Measurements from ENCODE around the gene CRHR2.
"Not testable (repeated sequence)": the region's sequence is repeated elsewhere in the genome, so short reads cannot be mapped to it uniquely, and the experiment has no call there.

Gene CRHR2

DNA sequence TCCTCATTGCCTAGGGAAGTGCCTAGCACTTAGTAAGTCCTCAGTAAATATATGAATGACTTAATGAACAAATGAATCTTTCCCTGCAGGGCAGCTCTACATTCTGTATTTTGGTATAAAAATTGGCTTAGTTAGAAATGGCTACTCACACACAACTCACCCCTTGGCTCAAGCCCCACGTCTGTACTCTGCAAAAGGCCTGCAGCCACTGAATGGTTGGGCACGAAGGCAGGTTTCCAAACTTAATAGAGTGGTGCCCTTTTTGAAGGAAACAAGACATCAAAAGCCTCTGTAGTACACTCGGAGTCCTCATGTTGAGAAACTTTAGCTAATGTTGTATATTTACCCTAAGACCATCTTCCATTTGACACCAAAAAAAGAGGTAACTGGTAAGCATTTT is 36.6 kb downstream of the CRHR2 start:
- no peaks in the 10 kb centered on the region for H3K4me1 ChIP-seq (ENCODE audit: insufficient read depth, poor library complexity, severe bottlenecking)
- H3K36me3 ChIP-seq (ENCODE audit: low read depth), result peaks cover 3% of the 10 kb centered on the region; the same call in 1 of the 2 replicates
- no peak for ATAC-seq (ENCODE audit: low read depth)

DNA sequence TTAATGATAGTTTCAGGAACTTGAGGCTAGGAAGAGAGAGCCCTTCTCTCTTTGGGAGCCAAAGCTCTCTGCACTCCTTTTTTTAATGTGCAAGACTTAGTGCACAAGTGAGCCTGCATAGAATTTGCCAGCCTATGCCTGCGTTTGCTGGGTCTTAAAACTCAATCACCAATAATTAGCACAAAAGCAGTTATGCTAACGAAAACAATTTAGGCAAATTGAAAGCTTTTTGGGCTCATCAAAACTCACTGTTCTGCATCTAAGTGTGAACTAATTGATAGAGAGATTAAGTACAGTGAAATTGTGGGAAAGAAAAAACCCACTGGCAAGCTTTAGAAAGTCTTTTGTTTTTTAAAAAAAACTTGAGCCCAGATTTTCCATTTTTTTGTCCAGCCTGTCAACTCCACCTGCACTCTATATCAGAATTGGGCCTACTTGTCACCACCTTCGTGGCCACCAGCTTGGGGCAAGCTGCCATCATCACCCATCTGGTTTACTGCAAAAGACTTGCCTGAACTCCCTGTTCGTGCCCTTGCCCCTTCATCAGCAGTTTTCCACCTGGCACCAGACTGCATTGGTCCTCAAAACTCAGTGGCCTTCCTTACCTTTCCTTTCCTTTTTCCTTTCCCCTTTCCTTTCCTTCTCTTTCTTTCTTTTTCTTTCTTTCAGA is 37.8 kb downstream of the CRHR2 start:
- Histone ChIP-seq H3K4me1 (ENCODE audit: insufficient read depth, poor library complexity, severe bottlenecking) (no peaks in the 10 kb centered on the region), H3K27ac (ENCODE audit: poor library complexity, severe bottlenecking) (no peak overlapping the region), H3K36me3 (ENCODE audit: low read depth) (peaks cover 3% of the 10 kb centered on the region; the same call in 1 of the 2 replicates), H3K4me3 (ENCODE audit: severe bottlenecking) (no peak overlapping the region), H3K9me3 (ENCODE audit: severe bottlenecking) (no peaks in the 10 kb centered on the region), H3K27me3 (ENCODE audit: insufficient read depth, poor library complexity, severe bottlenecking) (no peaks in the 10 kb centered on the region)
- TF ChIP-seq, protein P1, sequence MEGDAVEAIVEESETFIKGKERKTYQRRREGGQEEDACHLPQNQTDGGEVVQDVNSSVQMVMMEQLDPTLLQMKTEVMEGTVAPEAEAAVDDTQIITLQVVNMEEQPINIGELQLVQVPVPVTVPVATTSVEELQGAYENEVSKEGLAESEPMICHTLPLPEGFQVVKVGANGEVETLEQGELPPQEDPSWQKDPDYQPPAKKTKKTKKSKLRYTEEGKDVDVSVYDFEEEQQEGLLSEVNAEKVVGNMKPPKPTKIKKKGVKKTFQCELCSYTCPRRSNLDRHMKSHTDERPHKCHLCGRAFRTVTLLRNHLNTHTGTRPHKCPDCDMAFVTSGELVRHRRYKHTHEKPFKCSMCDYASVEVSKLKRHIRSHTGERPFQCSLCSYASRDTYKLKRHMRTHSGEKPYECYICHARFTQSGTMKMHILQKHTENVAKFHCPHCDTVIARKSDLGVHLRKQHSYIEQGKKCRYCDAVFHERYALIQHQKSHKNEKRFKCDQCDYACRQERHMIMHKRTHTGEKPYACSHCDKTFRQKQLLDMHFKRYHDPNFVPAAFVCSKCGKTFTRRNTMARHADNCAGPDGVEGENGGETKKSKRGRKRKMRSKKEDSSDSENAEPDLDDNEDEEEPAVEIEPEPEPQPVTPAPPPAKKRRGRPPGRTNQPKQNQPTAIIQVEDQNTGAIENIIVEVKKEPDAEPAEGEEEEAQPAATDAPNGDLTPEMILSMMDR (IDR thresholded peaks at IDR 0.05; ENCODE audit: poor library complexity, severe bottlenecking), result no peak
- ATAC-seq (ENCODE audit: low read depth) (no peak), DNase-seq (ENCODE audit: low spot score) (no peak)

More for the DNA sequence above, 36.6 kb downstream of the CRHR2 start:
- H3K27ac ChIP-seq (ENCODE audit: poor library complexity, severe bottlenecking), result no peak overlapping the region
- no peak overlapping the region for H3K4me3 ChIP-seq (ENCODE audit: severe bottlenecking)
- no peak for DNase-seq (ENCODE audit: low spot score)
- TF ChIP-seq, protein P1 (IDR thresholded peaks at IDR 0.05; ENCODE audit: poor library complexity, severe bottlenecking), result no peak
- no peaks in the 10 kb centered on the region for H3K9me3 ChIP-seq (ENCODE audit: severe bottlenecking)
- H3K27me3 ChIP-seq (ENCODE audit: insufficient read depth, poor library complexity, severe bottlenecking), result no peaks in the 10 kb centered on the region

DNA sequence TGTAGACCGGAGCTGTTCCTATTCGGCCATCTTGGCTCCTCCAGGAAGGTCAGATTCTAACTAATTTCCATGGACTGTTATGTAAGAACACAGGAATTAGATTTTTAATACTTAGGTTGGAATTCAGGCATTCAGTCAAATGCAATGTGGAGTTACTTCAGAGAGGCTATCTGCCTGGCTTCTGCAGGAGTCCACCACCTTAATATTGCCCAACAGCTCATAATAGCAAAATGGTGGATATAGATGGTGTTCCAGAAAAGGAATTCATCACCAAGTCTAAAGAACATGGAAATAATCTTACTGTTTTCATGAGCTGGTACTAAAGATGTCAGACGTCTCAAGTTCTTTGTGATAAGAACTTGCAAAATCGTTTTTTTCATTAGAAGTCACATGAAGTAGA is 39.5 kb downstream of the CRHR2 start:
- Histone ChIP-seq H3K9me3 (ENCODE audit: severe bottlenecking) (no peaks in the 10 kb centered on the region), H3K36me3 (ENCODE audit: low read depth) (peaks cover 3% of the 10 kb centered on the region; the same call in 1 of the 2 replicates), H3K27me3 (ENCODE audit: insufficient read depth, poor library complexity, severe bottlenecking) (no peaks in the 10 kb centered on the region), H3K4me1 (ENCODE audit: insufficient read depth, poor library complexity, severe bottlenecking) (no peaks in the 10 kb centered on the region), H3K4me3 (ENCODE audit: severe bottlenecking) (no peak overlapping the region), H3K27ac (ENCODE audit: poor library complexity, severe bottlenecking) (no peak overlapping the region)
- TF ChIP-seq, protein P1 (IDR thresholded peaks at IDR 0.05; ENCODE audit: poor library complexity, severe bottlenecking), result no peak
- DNase-seq (ENCODE audit: low spot score), result no peak
- ATAC-seq (ENCODE audit: low read depth), result no peak

DNA sequence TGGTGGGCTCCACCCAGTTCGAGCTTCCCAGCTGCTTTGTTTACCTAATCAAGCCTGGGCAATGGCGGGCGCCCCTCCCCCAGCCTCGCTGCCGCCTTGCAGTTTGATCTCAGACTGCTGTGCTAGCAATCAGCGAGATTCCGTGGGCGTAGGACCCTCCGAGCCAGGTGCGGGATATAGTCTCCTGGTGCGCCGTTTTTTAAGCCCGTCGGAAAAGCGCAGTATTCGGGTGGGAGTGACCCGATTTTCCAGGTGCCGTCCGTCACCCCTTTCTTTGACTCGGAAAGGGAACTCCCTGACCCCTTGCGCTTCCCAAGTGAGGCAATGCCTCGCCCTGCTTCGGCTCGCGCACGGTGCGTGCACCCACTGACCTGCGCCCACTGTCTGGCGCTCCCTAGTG is 39.9 kb downstream of the CRHR2 start:
- H3K27me3 ChIP-seq (ENCODE audit: insufficient read depth, poor library complexity, severe bottlenecking); H3K36me3 ChIP-seq (ENCODE audit: low read depth); DNase-seq (ENCODE audit: low spot score); H3K4me1 ChIP-seq (ENCODE audit: insufficient read depth, poor library complexity, severe bottlenecking); ATAC-seq (ENCODE audit: low read depth); H3K4me3 ChIP-seq (ENCODE audit: severe bottlenecking); H3K27ac ChIP-seq (ENCODE audit: poor library complexity, severe bottlenecking); H3K9me3 ChIP-seq (ENCODE audit: severe bottlenecking): not testable (repeated sequence)

DNA sequence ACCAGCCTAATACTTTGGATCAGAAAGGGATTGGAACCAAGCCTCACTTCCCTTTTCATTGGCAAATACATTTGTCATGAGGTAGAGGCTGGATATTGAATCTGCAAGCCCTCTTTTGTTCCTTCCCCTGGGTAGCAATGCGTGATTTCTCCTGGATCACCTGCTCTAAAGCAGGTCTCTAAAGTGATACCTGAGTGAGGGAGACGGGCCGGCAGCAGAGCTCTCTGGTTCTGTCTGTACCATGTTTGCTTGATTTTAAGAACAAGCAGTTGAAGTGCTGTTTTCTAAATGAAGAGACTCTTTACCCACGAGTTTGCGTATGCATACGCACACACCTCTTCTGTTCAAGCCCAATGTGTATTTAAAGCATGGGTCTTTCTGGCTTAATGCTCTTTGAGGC is 46.5 kb downstream of the CRHR2 start:
- no peak; the same call in 2 of the 3 replicates for ATAC-seq (ENCODE audit: low read depth)
- no peak for DNase-seq (ENCODE audit: low spot score)
- Histone ChIP-seq H3K9me3 (ENCODE audit: severe bottlenecking) (no peaks in the 10 kb centered on the region), H3K27me3 (ENCODE audit: insufficient read depth, poor library complexity, severe bottlenecking) (no peaks in the 10 kb centered on the region), H3K4me3 (ENCODE audit: severe bottlenecking) (no peak overlapping the region), H3K27ac (ENCODE audit: poor library complexity, severe bottlenecking) (no peak overlapping the region), H3K36me3 (ENCODE audit: low read depth) (peaks cover 59% of the 10 kb centered on the region), H3K4me1 (ENCODE audit: insufficient read depth, poor library complexity, severe bottlenecking) (no peaks in the 10 kb centered on the region)
- TF ChIP-seq, protein P1 (IDR thresholded peaks at IDR 0.05; ENCODE audit: poor library complexity, severe bottlenecking), result no peak
